OCI-LY7 (cell line): Measurements from ENCODE around the gene WBP11. TPM values are rescaled to one million over a fixed set of nuclear protein-coding genes. Genes with fewer than 3 reads are reported as not detected.

Source experiments
- BruUV-seq: library from RNA; stranded (reverse); fragments of 400-500 nt; replicated peaks from 2 replicates; lab custom pipeline; 2021; lab: Mats Ljungman, UMichigan
- CTCF ChIA-PET: fragments of 300-600 bp; sonication (Branson Sonifier 250); formaldehyde crosslinking; loops from one replicate; lab custom pipeline; 2022; ENCODE audit warnings: antibody characterized with exemption; ENCODE audit not compliant: unreplicated experiment; lab: Charles Lee
- POLR2A ChIA-PET: fragments of 300-600 bp; sonication (Branson Sonifier 250); formaldehyde crosslinking; loops from one replicate; lab custom pipeline; 2022; ENCODE audit warnings: antibody characterized with exemption; lab: Charles Lee
- DNase-seq: peaks from one replicate; pipeline ENCODE4 v3.0.0-alpha.2; 2015; ENCODE audit warnings: low spot score
- H2AFZ ChIP-seq: fragments of 200-600 bp; sonication (generic), shearing (Covaris generic); 2 replicates; pipeline ENCODE4 v1.6.1; 2014; ENCODE audit warnings: mild to moderate bottlenecking, antibody characterized with exemption, low read length, moderate library complexity
- H3K27ac ChIP-seq: fragments of 200-600 bp; sonication (generic); 2 replicates; pipeline ENCODE4 v1.5.1; 2014; ENCODE audit warnings: mixed run types, low read depth, mild to moderate bottlenecking, moderate library complexity, low read length, inconsistent platforms; ENCODE audit not compliant: poor library complexity, severe bottlenecking
- H3K36me3 ChIP-seq: fragments of 200-600 bp; sonication (generic); 2 replicates; pipeline ENCODE4 v1.6.1; 2014; ENCODE audit warnings: mild to moderate bottlenecking, antibody characterized with exemption, low read length, moderate library complexity, mixed read lengths; ENCODE audit not compliant: insufficient read depth
- H3K4me1 ChIP-seq: fragments of 200-600 bp; sonication (generic); 2 replicates; pipeline ENCODE4 v1.5.1; 2014; ENCODE audit warnings: mild to moderate bottlenecking, low read length; ENCODE audit not compliant: insufficient read depth, poor library complexity, severe bottlenecking
- H3K4me2 ChIP-seq: fragments of 200-600 bp; sonication (generic); 2 replicates; pipeline ENCODE4 v1.6.1; 2014; ENCODE audit warnings: mild to moderate bottlenecking, low read length
- H3K4me3 ChIP-seq: fragments of 200-600 bp; sonication (generic); 2 replicates; pipeline ENCODE4 v1.5.1; 2014; ENCODE audit warnings: mild to moderate bottlenecking, low read depth, low read length; ENCODE audit not compliant: poor library complexity, severe bottlenecking
- H3K79me2 ChIP-seq: fragments of 200-600 bp; sonication (generic); 2 replicates; pipeline ENCODE4 v1.6.1; 2016; ENCODE audit warnings: low read depth, mild to moderate bottlenecking, low read length, moderate library complexity, mixed read lengths; ENCODE audit not compliant: insufficient read depth
- H3K9me2 ChIP-seq: fragments of 200-600 bp; sonication (generic); 2 replicates; pipeline ENCODE4 v1.6.1; 2016; ENCODE audit warnings: mild to moderate bottlenecking, low read length, mixed read lengths; ENCODE audit not compliant: insufficient read depth
- H3K9me3 ChIP-seq: fragments of 200-600 bp; sonication (generic); 2 replicates; pipeline ENCODE4 v1.6.1; 2014; ENCODE audit warnings: mild to moderate bottlenecking, mixed run types, low read length, mixed read lengths
- H4K20me1 ChIP-seq: fragments of 200-600 bp; sonication (generic); 2 replicates; pipeline ENCODE4 v1.6.1; 2014; ENCODE audit warnings: mild to moderate bottlenecking, antibody characterized with exemption, low read length, moderate library complexity, mixed read lengths; ENCODE audit not compliant: insufficient read depth
- EZH2phosphoT487 ChIP-seq: fragments of 200-600 bp; sonication (generic); IDR thresholded peaks from 2 replicates; pipeline ENCODE4 v1.6.1; 2018; ENCODE audit warnings: low read depth, borderline replicate concordance, mild to moderate bottlenecking, mixed run types, antibody characterized with exemption, low read length, moderate library complexity, mixed read lengths
- intact Hi-C: fragments of 100-400 bp; cut with micrococcal nuclease; formaldehyde crosslinking; loops from one replicate; pipeline ENCODE4 v1.10.0; 2022; ENCODE audit not compliant: unreplicated experiment
- total RNA-seq, 2 experiments: library from RNA; depleted of rRNA in 1 of 2; stranded (reverse); fragments of >200 nt in 1 of 2; shearing (Covaris generic) in 1 of 2; gene quantifications; 2 replicates each; pipeline ENCODE4 v1.2.3, GENCODE V29; 2014 to 2022
- TF ChIP-seq, protein P1 (sequence below): fragments of 200-600 bp; sonication (generic); conservative IDR thresholded peaks from 2 replicates; pipeline ENCODE4 v1.5.1; 2014; ENCODE audit warnings: mild to moderate bottlenecking, antibody characterized with exemption, low read length, moderate library complexity, mixed read lengths

Gene WBP11
- total RNA-seq, 2 experiments from 2014 or later = 16.5 to 107 TPM

DNA sequence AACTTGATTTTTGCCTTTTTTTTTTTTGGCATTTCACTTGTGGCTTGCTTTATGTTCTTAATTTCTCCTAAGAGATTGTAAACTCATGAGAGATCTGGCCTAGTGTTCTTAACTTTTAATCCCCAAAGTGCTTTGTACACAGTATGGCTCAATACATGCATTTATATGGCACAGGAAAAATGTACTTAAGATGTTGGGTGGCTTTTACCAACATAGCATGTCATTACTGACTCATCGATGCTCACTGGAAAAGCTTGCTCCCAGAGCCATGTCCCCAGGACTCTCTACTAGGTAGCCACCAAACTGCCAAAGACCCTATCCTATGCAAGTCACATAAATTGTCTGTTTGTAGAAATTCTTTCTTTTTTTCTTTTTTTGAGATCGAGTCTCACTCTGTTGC, 23.8 kb upstream of the WBP11 start:
- CTCF ChIA-PET = no interaction called here

DNA sequence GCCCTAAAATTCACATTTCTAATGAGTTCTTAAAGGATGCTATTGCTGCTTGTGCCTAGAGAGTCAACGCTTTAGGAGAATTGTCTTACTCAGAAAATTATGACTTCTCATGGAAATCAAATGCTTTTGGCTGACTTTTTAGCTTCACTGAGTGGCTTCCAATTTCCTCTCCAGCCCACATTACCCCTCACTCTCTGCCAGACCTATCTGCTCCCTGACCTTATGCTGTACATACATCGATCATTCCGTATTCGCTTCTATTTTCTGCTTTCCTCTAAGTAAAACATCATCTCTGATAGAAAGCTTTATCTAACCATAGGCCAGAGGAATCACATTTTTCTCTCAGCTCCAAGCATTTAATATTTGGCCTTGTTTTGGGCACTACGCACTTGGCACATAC, 23.2 kb upstream of the WBP11 start:
- POLR2A ChIA-PET = interaction anchor here (1.2 to 1.9 kb wide), 2 partner anchors 12 to 22 kb away, joined by 5 to 6 read pairs; no protein-coding TSS in a partner anchor

More for the DNA sequence above, 23.8 kb upstream of the WBP11 start:
- H3K9me2 ChIP-seq = peaks cover 4% of the 10 kb centered on the region; the same call in 1 of the 2 replicates
- intact Hi-C loops = no loop called here
- H4K20me1 ChIP-seq = no peaks in the 10 kb centered on the region
- H2AFZ ChIP-seq = no peak overlapping the region
- TF ChIP-seq EZH2phosphoT487 = no peak
- TF ChIP-seq, protein P1, sequence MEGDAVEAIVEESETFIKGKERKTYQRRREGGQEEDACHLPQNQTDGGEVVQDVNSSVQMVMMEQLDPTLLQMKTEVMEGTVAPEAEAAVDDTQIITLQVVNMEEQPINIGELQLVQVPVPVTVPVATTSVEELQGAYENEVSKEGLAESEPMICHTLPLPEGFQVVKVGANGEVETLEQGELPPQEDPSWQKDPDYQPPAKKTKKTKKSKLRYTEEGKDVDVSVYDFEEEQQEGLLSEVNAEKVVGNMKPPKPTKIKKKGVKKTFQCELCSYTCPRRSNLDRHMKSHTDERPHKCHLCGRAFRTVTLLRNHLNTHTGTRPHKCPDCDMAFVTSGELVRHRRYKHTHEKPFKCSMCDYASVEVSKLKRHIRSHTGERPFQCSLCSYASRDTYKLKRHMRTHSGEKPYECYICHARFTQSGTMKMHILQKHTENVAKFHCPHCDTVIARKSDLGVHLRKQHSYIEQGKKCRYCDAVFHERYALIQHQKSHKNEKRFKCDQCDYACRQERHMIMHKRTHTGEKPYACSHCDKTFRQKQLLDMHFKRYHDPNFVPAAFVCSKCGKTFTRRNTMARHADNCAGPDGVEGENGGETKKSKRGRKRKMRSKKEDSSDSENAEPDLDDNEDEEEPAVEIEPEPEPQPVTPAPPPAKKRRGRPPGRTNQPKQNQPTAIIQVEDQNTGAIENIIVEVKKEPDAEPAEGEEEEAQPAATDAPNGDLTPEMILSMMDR = no peak
- no peak overlapping the region for H3K4me3 ChIP-seq
- BruUV-seq = no TSS peak
- POLR2A ChIA-PET = interaction anchor here (1.2 to 1.9 kb wide), 3 partner anchors 10 to 21 kb away, joined by 5 to 8 read pairs (median 6); no protein-coding TSS in a partner anchor
- no peak for DNase-seq
- H3K36me3 ChIP-seq = no peaks in the 10 kb centered on the region
- no peak overlapping the region for H3K4me2 ChIP-seq
- H3K4me1 ChIP-seq = no peaks in the 10 kb centered on the region
- H3K9me3 ChIP-seq = no peaks in the 10 kb centered on the region
- no peak overlapping the region for H3K27ac ChIP-seq
- no peaks in the 10 kb centered on the region for H3K79me2 ChIP-seq

DNA sequence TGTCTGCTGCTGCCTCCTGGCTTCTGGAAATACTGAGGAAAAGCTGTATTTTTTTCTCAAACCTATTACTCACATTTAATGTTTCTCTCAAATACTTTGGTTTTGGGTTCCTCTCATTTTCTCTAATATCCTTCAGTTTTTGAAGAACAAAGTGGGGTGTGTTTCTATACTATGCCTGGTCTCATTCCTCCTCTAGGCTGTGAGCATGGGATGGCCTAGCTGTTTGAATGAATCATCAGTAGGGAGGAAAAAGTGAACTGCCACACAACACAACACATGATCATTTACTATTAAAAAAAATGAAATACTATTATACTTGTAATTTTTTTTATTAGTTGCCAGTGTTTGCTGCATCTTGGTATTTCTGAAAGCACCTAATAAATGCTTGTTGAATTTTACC, 22.0 kb upstream of the WBP11 start:
- no peak for TF ChIP-seq EZH2phosphoT487
- TF ChIP-seq, protein P1 = no peak
- H3K4me2 ChIP-seq = no peak overlapping the region
- no peak overlapping the region for H3K4me3 ChIP-seq
- H3K36me3 ChIP-seq = no peaks in the 10 kb centered on the region
- no TSS peak for BruUV-seq
- H3K9me3 ChIP-seq = no peaks in the 10 kb centered on the region
- H3K27ac ChIP-seq = no peak overlapping the region
- ChIA-PET POLR2A (interaction anchor here (0.7 kb wide), 2 partner anchors 24 to 229 kb away, joined by 3 read pairs; no protein-coding TSS in a partner anchor), CTCF (no interaction called here)
- no peak for DNase-seq
- H3K9me2 ChIP-seq = peaks cover 4% of the 10 kb centered on the region; the same call in 1 of the 2 replicates
- no peaks in the 10 kb centered on the region for H3K79me2 ChIP-seq
- no peaks in the 10 kb centered on the region for H4K20me1 ChIP-seq
- H3K4me1 ChIP-seq = no peaks in the 10 kb centered on the region
- no peak overlapping the region for H2AFZ ChIP-seq
- intact Hi-C loops = no loop called here

More for the DNA sequence above, 23.2 kb upstream of the WBP11 start:
- no peak overlapping the region for H3K4me2 ChIP-seq
- H3K4me1 ChIP-seq = no peaks in the 10 kb centered on the region
- H3K27ac ChIP-seq = no peak overlapping the region
- no peaks in the 10 kb centered on the region for H4K20me1 ChIP-seq
- CTCF ChIA-PET = no interaction called here
- H3K4me3 ChIP-seq = no peak overlapping the region
- no peak overlapping the region for H2AFZ ChIP-seq
- no peaks in the 10 kb centered on the region for H3K79me2 ChIP-seq
- no TSS peak for BruUV-seq
- intact Hi-C loops = no loop called here
- TF ChIP-seq EZH2phosphoT487 = no peak
- TF ChIP-seq, protein P1 = no peak
- no peaks in the 10 kb centered on the region for H3K9me3 ChIP-seq
- peaks cover 4% of the 10 kb centered on the region; the same call in 1 of the 2 replicates for H3K9me2 ChIP-seq
- DNase-seq = no peak
- H3K36me3 ChIP-seq = no peaks in the 10 kb centered on the region
